Measurements from ENCODE around the gene KREMEN2.
"Not testable (repeated sequence)": the region's sequence is repeated elsewhere in the genome, so short reads cannot be mapped to it uniquely, and the experiment has no call there.

Gene KREMEN2

DNA sequence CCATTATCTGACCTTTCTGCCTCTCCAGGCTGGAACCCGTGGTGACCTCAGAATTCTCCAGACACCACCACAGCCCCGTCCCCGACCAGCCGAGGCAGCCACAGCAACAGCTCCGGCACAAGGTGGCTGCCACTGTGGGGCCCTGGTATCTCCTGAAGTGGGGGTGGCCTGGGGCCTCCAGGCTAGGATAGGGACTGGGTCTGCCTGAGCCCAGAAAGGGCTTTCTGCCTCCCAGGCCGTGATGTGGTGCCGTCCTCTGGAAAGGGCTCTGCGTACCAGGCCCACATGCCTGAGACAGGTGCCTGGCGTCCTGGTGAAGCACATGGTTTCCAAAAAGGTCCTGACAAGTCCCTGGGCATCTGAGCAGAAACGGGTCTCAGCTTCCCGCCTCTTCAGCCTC lies 35.3 kb upstream of the KREMEN2 start:
- H3K27ac ChIP-seq (ENCODE audit: low read depth, low read length) = peak overlapping the region; percentile 46
- H3K36me3 ChIP-seq (ENCODE audit: control insufficient read depth, insufficient read depth, low read length) = no peaks in the 10 kb centered on the region
- H3K27me3 ChIP-seq (ENCODE audit: control insufficient read depth, insufficient read depth, low read length) = no peaks in the 10 kb centered on the region
- H3K9ac ChIP-seq (ENCODE audit: low read depth, low read length) = no peak overlapping the region
- H3K9me3 ChIP-seq (ENCODE audit: control insufficient read depth, insufficient read depth, low read length) = no peaks in the 10 kb centered on the region
- H3K4me1 ChIP-seq (ENCODE audit: control insufficient read depth, insufficient read depth, low read length) = peaks cover 3% of the 10 kb centered on the region; the same call in 1 of the 2 replicates
- no peak overlapping the region for H3K4me3 ChIP-seq (ENCODE audit: low read depth, low read length)

DNA sequence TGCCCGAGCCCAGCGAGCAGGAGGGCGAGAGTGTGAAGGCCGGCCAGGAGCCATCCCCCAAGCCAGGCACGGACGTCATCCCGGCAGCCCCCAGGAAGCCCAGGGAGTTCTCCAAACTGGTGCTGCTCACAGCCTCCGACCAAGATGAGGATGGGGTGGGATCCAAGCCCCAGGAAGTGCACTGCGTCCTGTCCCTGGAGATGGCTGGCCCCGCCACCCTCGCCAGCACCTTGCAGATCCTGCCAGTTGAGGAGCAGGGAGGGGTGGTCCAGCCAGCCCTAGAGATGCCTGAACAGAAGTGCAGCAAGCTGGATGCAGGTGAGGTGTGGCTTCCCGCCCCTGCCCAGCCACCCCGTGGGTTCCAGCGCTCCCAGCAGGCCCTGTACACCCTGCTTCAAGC lies 34.4 kb upstream of the KREMEN2 start:
- Histone ChIP-seq H3K27ac (ENCODE audit: low read depth, low read length) (no peak overlapping the region), H3K27me3 (ENCODE audit: control insufficient read depth, insufficient read depth, low read length) (no peaks in the 10 kb centered on the region), H3K4me1 (ENCODE audit: control insufficient read depth, insufficient read depth, low read length) (peaks cover 3% of the 10 kb centered on the region; the same call in 1 of the 2 replicates), H3K36me3 (ENCODE audit: control insufficient read depth, insufficient read depth, low read length) (no peaks in the 10 kb centered on the region), H3K4me3 (ENCODE audit: low read depth, low read length) (no peak overlapping the region), H3K9ac (ENCODE audit: low read depth, low read length) (no peak overlapping the region), H3K9me3 (ENCODE audit: control insufficient read depth, insufficient read depth, low read length) (no peaks in the 10 kb centered on the region)

GRCh38 chr16:2930236-2930635 lies 33.8 kb upstream of the KREMEN2 start:
- no peaks in the 10 kb centered on the region for H3K36me3 ChIP-seq (ENCODE audit: control insufficient read depth, insufficient read depth, low read length)
- no peak overlapping the region for H3K9ac ChIP-seq (ENCODE audit: low read depth, low read length)

DNA sequence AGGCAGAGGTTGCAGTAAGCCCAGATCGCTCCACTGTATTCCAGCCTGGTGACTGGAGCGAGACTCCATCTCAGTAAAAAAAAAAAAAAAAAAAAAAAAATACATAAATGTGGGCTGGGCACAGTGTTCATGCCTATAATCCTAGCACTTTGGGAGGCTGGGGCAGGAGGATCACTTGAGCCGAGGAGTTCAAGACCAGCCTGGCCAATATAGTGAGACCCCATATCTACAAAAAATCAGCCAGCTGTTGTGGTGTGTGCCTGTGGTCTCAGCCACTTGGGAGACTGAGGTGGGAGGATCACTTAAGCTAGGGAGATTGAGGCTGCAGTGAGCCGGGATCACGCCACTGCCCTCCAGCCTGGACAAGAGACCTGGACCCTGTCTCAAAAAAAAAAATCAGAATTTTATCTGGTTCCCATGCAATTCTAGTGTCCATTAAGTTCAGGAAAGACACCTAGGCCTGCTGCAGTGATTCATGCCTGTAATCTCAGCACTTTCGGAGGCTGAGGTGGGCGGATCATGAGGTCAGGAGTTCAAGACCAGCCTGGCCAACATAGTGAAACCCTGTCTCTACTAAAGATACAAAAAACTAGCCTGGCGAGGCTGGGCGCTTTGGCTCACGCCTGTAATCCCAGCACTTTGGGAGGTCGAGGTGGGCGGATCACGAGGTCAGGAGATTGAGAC lies 32.7 kb upstream of the KREMEN2 start:
- not testable (repeated sequence) for H3K4me3 ChIP-seq (ENCODE audit: low read depth, low read length); H3K4me1 ChIP-seq (ENCODE audit: control insufficient read depth, insufficient read depth, low read length); H3K9ac ChIP-seq (ENCODE audit: low read depth, low read length); H3K9me3 ChIP-seq (ENCODE audit: control insufficient read depth, insufficient read depth, low read length); H3K27ac ChIP-seq (ENCODE audit: low read depth, low read length); H3K36me3 ChIP-seq (ENCODE audit: control insufficient read depth, insufficient read depth, low read length); H3K27me3 ChIP-seq (ENCODE audit: control insufficient read depth, insufficient read depth, low read length)

More at GRCh38 chr16:2930236-2930635, 33.8 kb upstream of the KREMEN2 start:
- H3K4me1 ChIP-seq (ENCODE audit: control insufficient read depth, insufficient read depth, low read length) = peaks cover 3% of the 10 kb centered on the region; the same call in 1 of the 2 replicates
- no peaks in the 10 kb centered on the region for H3K9me3 ChIP-seq (ENCODE audit: control insufficient read depth, insufficient read depth, low read length)
- no peak overlapping the region for H3K4me3 ChIP-seq (ENCODE audit: low read depth, low read length)
- no peak overlapping the region for H3K27ac ChIP-seq (ENCODE audit: low read depth, low read length)
- H3K27me3 ChIP-seq (ENCODE audit: control insufficient read depth, insufficient read depth, low read length) = no peaks in the 10 kb centered on the region

GRCh38 chr16:2933136-2933535 lies 30.9 kb upstream of the KREMEN2 start:
- Histone ChIP-seq H3K27me3 (ENCODE audit: control insufficient read depth, insufficient read depth, low read length) (no peaks in the 10 kb centered on the region), H3K36me3 (ENCODE audit: control insufficient read depth, insufficient read depth, low read length) (peaks cover 5% of the 10 kb centered on the region; the same call in 1 of the 2 replicates), H3K9ac (ENCODE audit: low read depth, low read length) (no peak overlapping the region), H3K4me1 (ENCODE audit: control insufficient read depth, insufficient read depth, low read length) (no peaks in the 10 kb centered on the region; the same call in 1 of the 2 replicates), H3K27ac (ENCODE audit: low read depth, low read length) (no peak overlapping the region), H3K9me3 (ENCODE audit: control insufficient read depth, insufficient read depth, low read length) (no peaks in the 10 kb centered on the region), H3K4me3 (ENCODE audit: low read depth, low read length) (no peak overlapping the region)

GRCh38 chr16:2933701-2934100 lies 30.4 kb upstream of the KREMEN2 start:
- Histone ChIP-seq H3K4me3 (ENCODE audit: low read depth, low read length) (no peak overlapping the region), H3K27ac (ENCODE audit: low read depth, low read length) (no peak overlapping the region), H3K9ac (ENCODE audit: low read depth, low read length) (no peak overlapping the region), H3K4me1 (ENCODE audit: control insufficient read depth, insufficient read depth, low read length) (no peaks in the 10 kb centered on the region), H3K9me3 (ENCODE audit: control insufficient read depth, insufficient read depth, low read length) (no peaks in the 10 kb centered on the region), H3K27me3 (ENCODE audit: control insufficient read depth, insufficient read depth, low read length) (no peaks in the 10 kb centered on the region), H3K36me3 (ENCODE audit: control insufficient read depth, insufficient read depth, low read length) (peaks cover 7% of the 10 kb centered on the region; the same call in 1 of the 2 replicates)

DNA sequence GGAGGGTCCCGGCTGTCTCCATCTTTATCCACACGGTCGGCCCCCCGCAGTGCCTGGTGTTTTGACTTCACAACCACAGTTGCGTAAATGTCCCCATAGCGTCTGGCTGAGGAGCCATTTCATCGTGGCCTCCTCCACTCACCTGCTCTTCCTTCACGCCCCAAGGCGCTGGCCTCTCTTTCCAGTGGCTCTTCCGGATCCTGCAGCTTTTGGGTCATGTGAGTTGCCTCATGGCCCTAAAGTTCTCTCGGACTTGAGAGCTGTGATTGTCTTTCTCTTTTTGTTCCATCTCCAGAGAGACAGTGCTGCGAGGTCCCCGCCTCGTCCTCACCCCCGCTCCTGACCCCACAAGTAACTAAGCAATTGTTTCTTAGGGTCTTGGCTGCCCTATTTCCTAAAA lies 29.6 kb upstream of the KREMEN2 start:
- Histone ChIP-seq H3K9me3 (ENCODE audit: control insufficient read depth, insufficient read depth, low read length) (no peaks in the 10 kb centered on the region), H3K4me3 (ENCODE audit: low read depth, low read length) (no peak overlapping the region), H3K36me3 (ENCODE audit: control insufficient read depth, insufficient read depth, low read length) (peaks cover 8% of the 10 kb centered on the region; the same call in 1 of the 2 replicates), H3K4me1 (ENCODE audit: control insufficient read depth, insufficient read depth, low read length) (no peaks in the 10 kb centered on the region), H3K9ac (ENCODE audit: low read depth, low read length) (no peak overlapping the region), H3K27ac (ENCODE audit: low read depth, low read length) (no peak overlapping the region), H3K27me3 (ENCODE audit: control insufficient read depth, insufficient read depth, low read length) (no peaks in the 10 kb centered on the region)

GRCh38 chr16:2936436-2937011 lies 27.6 kb upstream of the KREMEN2 start:
- Histone ChIP-seq H3K9me3 (ENCODE audit: control insufficient read depth, insufficient read depth, low read length) (no peaks in the 10 kb centered on the region), H3K36me3 (ENCODE audit: control insufficient read depth, insufficient read depth, low read length) (peaks cover 20% of the 10 kb centered on the region), H3K27ac (ENCODE audit: low read depth, low read length) (no peak overlapping the region), H3K27me3 (ENCODE audit: control insufficient read depth, insufficient read depth, low read length) (no peaks in the 10 kb centered on the region), H3K4me1 (ENCODE audit: control insufficient read depth, insufficient read depth, low read length) (no peaks in the 10 kb centered on the region), H3K9ac (ENCODE audit: low read depth, low read length) (no peak overlapping the region), H3K4me3 (ENCODE audit: low read depth, low read length) (no peak overlapping the region)

DNA sequence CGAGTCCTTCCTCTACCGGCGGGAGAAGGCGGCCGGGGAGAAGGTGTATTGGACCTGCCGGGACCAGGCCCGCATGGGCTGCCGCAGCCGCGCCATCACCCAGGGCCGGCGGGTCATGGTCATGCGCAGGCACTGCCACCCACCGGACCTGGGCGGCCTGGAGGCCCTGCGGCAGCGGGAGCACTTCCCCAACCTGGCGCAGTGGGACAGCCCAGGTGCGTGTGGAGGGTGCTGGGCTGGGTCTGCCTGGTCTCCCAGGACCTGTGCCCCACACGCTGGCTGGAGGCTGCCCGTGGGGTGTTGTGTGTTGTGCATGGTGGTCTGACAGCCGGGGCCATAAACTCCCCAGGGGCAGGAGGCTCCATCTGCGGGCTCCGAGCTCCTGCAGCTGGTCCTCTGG lies 26.9 kb upstream of the KREMEN2 start:
- no peaks in the 10 kb centered on the region for H3K27me3 ChIP-seq (ENCODE audit: control insufficient read depth, insufficient read depth, low read length)
- H3K4me1 ChIP-seq (ENCODE audit: control insufficient read depth, insufficient read depth, low read length) = no peaks in the 10 kb centered on the region
- H3K9me3 ChIP-seq (ENCODE audit: control insufficient read depth, insufficient read depth, low read length) = no peaks in the 10 kb centered on the region
- H3K4me3 ChIP-seq (ENCODE audit: low read depth, low read length) = no peak overlapping the region
- H3K27ac ChIP-seq (ENCODE audit: low read depth, low read length) = no peak overlapping the region
- H3K36me3 ChIP-seq (ENCODE audit: control insufficient read depth, insufficient read depth, low read length) = peaks cover 20% of the 10 kb centered on the region
- no peak overlapping the region for H3K9ac ChIP-seq (ENCODE audit: low read depth, low read length)

- Histone ChIP-seq H3K27me3 (ENCODE audit: control insufficient read depth, insufficient read depth, low read length) (no peaks in the 10 kb centered on the region), H3K27ac (ENCODE audit: low read depth, low read length) (no peak overlapping the region), H3K4me1 (ENCODE audit: control insufficient read depth, insufficient read depth, low read length) (no peaks in the 10 kb centered on the region), H3K9ac (ENCODE audit: low read depth, low read length) (no peak overlapping the region), H3K4me3 (ENCODE audit: low read depth, low read length) (no peak overlapping the region), H3K36me3 (ENCODE audit: control insufficient read depth, insufficient read depth, low read length) (peaks cover 20% of the 10 kb centered on the region), H3K9me3 (ENCODE audit: control insufficient read depth, insufficient read depth, low read length) (no peaks in the 10 kb centered on the region)
These were observed 25.9 kb upstream of the KREMEN2 start for GRCh38 chr16:2938206-2938605.

DNA sequence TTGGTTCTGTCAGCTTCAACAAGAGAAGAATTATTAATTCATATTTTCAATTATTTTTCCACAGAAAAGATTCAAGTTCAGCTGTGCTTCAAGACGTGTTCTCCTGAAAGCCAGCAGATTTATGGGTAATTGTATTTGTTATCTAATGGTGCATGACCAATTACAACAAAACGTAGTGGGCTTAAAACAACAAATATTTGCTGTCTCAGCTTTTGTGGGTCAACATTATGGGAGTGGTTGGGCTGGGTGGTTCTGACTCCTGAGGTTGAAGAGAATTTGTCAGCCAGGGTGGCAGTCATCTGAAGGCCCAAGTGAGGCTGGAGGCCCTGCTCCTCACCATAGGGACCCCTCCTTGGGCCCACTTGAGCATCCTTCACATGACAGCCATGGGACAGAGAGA lies 24.1 kb upstream of the KREMEN2 start:
- Histone ChIP-seq H3K36me3 (ENCODE audit: control insufficient read depth, insufficient read depth, low read length) (peaks cover 20% of the 10 kb centered on the region), H3K4me3 (ENCODE audit: low read depth, low read length) (no peak overlapping the region), H3K27me3 (ENCODE audit: control insufficient read depth, insufficient read depth, low read length) (no peaks in the 10 kb centered on the region), H3K9ac (ENCODE audit: low read depth, low read length) (no peak overlapping the region), H3K4me1 (ENCODE audit: control insufficient read depth, insufficient read depth, low read length) (no peaks in the 10 kb centered on the region), H3K9me3 (ENCODE audit: control insufficient read depth, insufficient read depth, low read length) (no peaks in the 10 kb centered on the region), H3K27ac (ENCODE audit: low read depth, low read length) (no peak overlapping the region)

Measured in HUES48 (cell line).